Stimulated activated memory B cell treated with anti-CD40 and anti-IgM and Interleukin-4, amounts not matched to agents 10 μg/mL and 1 μg/mL and 100 μg/mL, for 72 hours (primary cell): Measurements from ENCODE around the gene C22orf23.
"Not testable (repeated sequence)": the region's sequence is repeated elsewhere in the genome, so short reads cannot be mapped to it uniquely, and the experiment has no call there.

Experiments
- ATAC-seq: fragments of 150-1000 bp; cut with Tn5 transposase; 2 replicates; pipeline ENCODE4 v1.10.0; 2021
- H3K27ac Mint-ChIP-seq: one replicate; pipeline ENCODE4 v1.8.0; 2022; ENCODE audit warnings: mild to moderate bottlenecking, mixed read lengths
- H3K27me3 Mint-ChIP-seq: one replicate; pipeline ENCODE4 v1.8.0; 2022; ENCODE audit warnings: mixed read lengths
- H3K36me3 Mint-ChIP-seq: one replicate; pipeline ENCODE4 v1.8.0; 2022; ENCODE audit warnings: mixed read lengths
- H3K4me1 Mint-ChIP-seq: one replicate; pipeline ENCODE4 v1.8.0; 2022; ENCODE audit warnings: mixed read lengths
- H3K4me3 Mint-ChIP-seq: one replicate; pipeline ENCODE4 v1.8.0; 2022; ENCODE audit warnings: mild to moderate bottlenecking, moderate library complexity, mixed read lengths
- H3K9me3 Mint-ChIP-seq: one replicate; pipeline ENCODE4 v1.8.0; 2022; ENCODE audit warnings: mixed read lengths

The C22orf23 gene

GRCh38 chr22:37985751-37986281 lies 32.4 kb upstream of the C22orf23 start:
- no peak overlapping the region for H3K4me3 Mint-ChIP-seq

GRCh38 chr22:37985050-37985585 lies 31.7 kb upstream of the C22orf23 start:
- H3K27me3 Mint-ChIP-seq: no peaks in the 10 kb centered on the region
- H3K27ac Mint-ChIP-seq: no peak overlapping the region
- ATAC-seq: no peak
- peaks cover 29% of the 10 kb centered on the region for H3K36me3 Mint-ChIP-seq
- no peaks in the 10 kb centered on the region for H3K4me1 Mint-ChIP-seq
- H3K4me3 Mint-ChIP-seq: no peak overlapping the region
- no peaks in the 10 kb centered on the region for H3K9me3 Mint-ChIP-seq

More at GRCh38 chr22:37985751-37986281, 32.4 kb upstream of the C22orf23 start:
- no peaks in the 10 kb centered on the region for H3K27me3 Mint-ChIP-seq
- no peaks in the 10 kb centered on the region for H3K4me1 Mint-ChIP-seq
- H3K9me3 Mint-ChIP-seq: no peaks in the 10 kb centered on the region
- ATAC-seq: no peak
- H3K36me3 Mint-ChIP-seq: peaks cover 22% of the 10 kb centered on the region
- no peak overlapping the region for H3K27ac Mint-ChIP-seq

GRCh38 chr22:37983860-37984791 lies 30.7 kb upstream of the C22orf23 start, which contains the start of gene SOX10:
SOX10 (minus strand) TSS chr22:37984555; CDS start chr22:37983784, 771 bp downstream.
- peaks cover 30% of the 10 kb centered on the region for H3K36me3 Mint-ChIP-seq
- no peak for ATAC-seq
- H3K4me1 Mint-ChIP-seq: no peaks in the 10 kb centered on the region
- H3K27ac Mint-ChIP-seq: no peak within 1 kb of the TSS
- H3K4me3 Mint-ChIP-seq: no peak within 1 kb of the TSS
- no peaks in the 10 kb centered on the region for H3K9me3 Mint-ChIP-seq
- H3K27me3 Mint-ChIP-seq: no peaks in the 10 kb centered on the region

GRCh38 chr22:37982938-37983859 lies 29.8 kb upstream of the C22orf23 start:
- no peak overlapping the region for H3K27ac Mint-ChIP-seq
- H3K9me3 Mint-ChIP-seq: no peaks in the 10 kb centered on the region
- H3K4me1 Mint-ChIP-seq: no peaks in the 10 kb centered on the region
- peaks cover 30% of the 10 kb centered on the region for H3K36me3 Mint-ChIP-seq
- no peak for ATAC-seq
- no peak overlapping the region for H3K4me3 Mint-ChIP-seq
- no peaks in the 10 kb centered on the region for H3K27me3 Mint-ChIP-seq

- Mint-ChIP-seq H3K27me3 (no peaks in the 10 kb centered on the region), H3K4me1 (no peaks in the 10 kb centered on the region), H3K36me3 (peaks cover 37% of the 10 kb centered on the region), H3K27ac (no peak overlapping the region), H3K4me3 (no peak overlapping the region), H3K9me3 (no peaks in the 10 kb centered on the region)
- no peak for ATAC-seq
These were observed 28.9 kb upstream of the C22orf23 start for GRCh38 chr22:37982151-37982785.

GRCh38 chr22:37981282-37982011 lies 28.0 kb upstream of the C22orf23 start:
- H3K4me3 Mint-ChIP-seq: no peak overlapping the region
- no peak overlapping the region for H3K27ac Mint-ChIP-seq
- H3K27me3 Mint-ChIP-seq: no peaks in the 10 kb centered on the region
- H3K4me1 Mint-ChIP-seq: no peaks in the 10 kb centered on the region
- H3K36me3 Mint-ChIP-seq: peaks cover 43% of the 10 kb centered on the region
- ATAC-seq: no peak
- no peaks in the 10 kb centered on the region for H3K9me3 Mint-ChIP-seq

GRCh38 chr22:37979782-37980181 lies 26.4 kb upstream of the C22orf23 start:
- no peak for ATAC-seq
- no peaks in the 10 kb centered on the region for H3K9me3 Mint-ChIP-seq
- no peaks in the 10 kb centered on the region for H3K4me1 Mint-ChIP-seq
- H3K27ac Mint-ChIP-seq: no peak overlapping the region
- H3K36me3 Mint-ChIP-seq: peaks cover 48% of the 10 kb centered on the region
- no peak overlapping the region for H3K4me3 Mint-ChIP-seq
- H3K27me3 Mint-ChIP-seq: no peaks in the 10 kb centered on the region

GRCh38 chr22:37976547-37976946 lies 23.1 kb upstream of the C22orf23 start:
- Mint-ChIP-seq H3K9me3 (no peaks in the 10 kb centered on the region), H3K27me3 (no peaks in the 10 kb centered on the region), H3K4me3 (no peak overlapping the region), H3K27ac (no peak overlapping the region), H3K4me1 (no peaks in the 10 kb centered on the region), H3K36me3 (peaks cover 62% of the 10 kb centered on the region)
- ATAC-seq: no peak

GRCh38 chr22:37976022-37976421 lies 22.6 kb upstream of the C22orf23 start:
- peaks cover 65% of the 10 kb centered on the region for H3K36me3 Mint-ChIP-seq
- not testable (repeated sequence) for H3K27me3 Mint-ChIP-seq, ATAC-seq, H3K27ac Mint-ChIP-seq, H3K9me3 Mint-ChIP-seq, H3K4me1 Mint-ChIP-seq, H3K4me3 Mint-ChIP-seq

- Mint-ChIP-seq H3K4me1 (no peaks in the 10 kb centered on the region), H3K27ac (no peak overlapping the region), H3K4me3 (no peak overlapping the region), H3K9me3 (no peaks in the 10 kb centered on the region), H3K36me3 (peaks cover 59% of the 10 kb centered on the region), H3K27me3 (no peaks in the 10 kb centered on the region)
- no peak for ATAC-seq
These were observed 21.8 kb upstream of the C22orf23 start for GRCh38 chr22:37975153-37975552.

- Mint-ChIP-seq H3K27ac (no peak overlapping the region), H3K4me1 (no peaks in the 10 kb centered on the region), H3K9me3 (no peaks in the 10 kb centered on the region), H3K4me3 (no peak overlapping the region), H3K36me3 (peaks cover 69% of the 10 kb centered on the region), H3K27me3 (no peaks in the 10 kb centered on the region)
- no peak for ATAC-seq
These were observed 20.1 kb upstream of the C22orf23 start for GRCh38 chr22:37973271-37974170.

GRCh38 chr22:37972527-37972926 lies 19.1 kb upstream of the C22orf23 start:
- Mint-ChIP-seq H3K27ac (no peak overlapping the region), H3K4me1 (no peaks in the 10 kb centered on the region), H3K9me3 (no peaks in the 10 kb centered on the region), H3K27me3 (no peaks in the 10 kb centered on the region), H3K4me3 (no peak overlapping the region), H3K36me3 (peaks cover 74% of the 10 kb centered on the region)
- no peak for ATAC-seq
